GM12864 (cell line): Measurements from ENCODE around the gene SUCO.

Experiments used
- DNase-seq: peaks from one replicate; pipeline ENCODE4 v3.0.0-alpha.2; 2011; ENCODE audit warnings: low read depth
- H3K4me3 ChIP-seq: 2 replicates; pipeline ENCODE4 v1.5.1; 2011; ENCODE audit warnings: mild to moderate bottlenecking, low read depth, low read length, control low read depth
- CTCF ChIP-seq: IDR thresholded peaks from 2 replicates; pipeline ENCODE4 v1.5.1; 2011; ENCODE audit warnings: low read depth, mild to moderate bottlenecking, moderate library complexity, low read length, control low read depth, inconsistent platforms; ENCODE audit errors: missing control alignments

SUCO gene

GRCh38 chr1:172650474-172651193 lies 117.7 kb downstream of the SUCO start:
- no peak for TF ChIP-seq CTCF
- H3K4me3 ChIP-seq = no peak overlapping the region
- DNase-seq = no peak

GRCh38 chr1:172653015-172653709 lies 120.2 kb downstream of the SUCO start:
- no peak for DNase-seq
- no peak overlapping the region for H3K4me3 ChIP-seq
- TF ChIP-seq CTCF = no peak

- TF ChIP-seq CTCF = no peak
- DNase-seq = no peak
These were observed 121.6 kb downstream of the SUCO start for GRCh38 chr1:172654535-172654934.

GRCh38 chr1:172656576-172656975 lies 123.6 kb downstream of the SUCO start:
- no peak overlapping the region for H3K4me3 ChIP-seq
- TF ChIP-seq CTCF = no peak
- DNase-seq = no peak

More at GRCh38 chr1:172654535-172654934, 121.6 kb downstream of the SUCO start:
- no peak overlapping the region for H3K4me3 ChIP-seq

- H3K4me3 ChIP-seq = no peak overlapping the region
- TF ChIP-seq CTCF = no peak
- no peak for DNase-seq
These were observed 124.6 kb downstream of the SUCO start for GRCh38 chr1:172657586-172657985.

GRCh38 chr1:172658871-172659453 lies 126.0 kb downstream of the SUCO start, which contains the start of gene FASLG:
FASLG (plus strand) TSS chr1:172659103; CDS start chr1:172659202, 99 bp downstream.
- no peak for TF ChIP-seq CTCF
- DNase-seq = no peak
- H3K4me3 ChIP-seq = no peak within 1 kb of the TSS

- no peak for TF ChIP-seq CTCF
- no peak overlapping the region for H3K4me3 ChIP-seq
- no peak for DNase-seq
These were observed 128.2 kb downstream of the SUCO start for GRCh38 chr1:172661107-172661506.
